Muscle layer of colon (tissue), 2 donors: ENCODE measurements around the gene POU5F2.

Experiments
- H3K27ac ChIP-seq: one replicate; pipeline ENCODE4 v1.7.0; 2013; ENCODE audit warnings: low read depth, mild to moderate bottlenecking, low read length, moderate library complexity
- H3K27me3 ChIP-seq, 2 donors: one replicate each; pipeline ENCODE4 v1.7.0; 2013; ENCODE audit warnings: low read length in 2 of 2, mild to moderate bottlenecking in 2 of 2; ENCODE audit not compliant: insufficient read depth in 2 of 2, control insufficient read depth in 1 of 2
- H3K36me3 ChIP-seq: one replicate; pipeline ENCODE4 v1.7.0; 2013; ENCODE audit warnings: mild to moderate bottlenecking, low read length; ENCODE audit not compliant: insufficient read depth
- H3K4me1 ChIP-seq: one replicate; pipeline ENCODE4 v1.7.0; 2013; ENCODE audit warnings: mild to moderate bottlenecking, low read length; ENCODE audit not compliant: insufficient read depth
- H3K4me3 ChIP-seq, 2 donors: one replicate each; pipeline ENCODE4 v1.7.0; 2013; ENCODE audit warnings: low read length in 2 of 2, low read depth in 1 of 2, mild to moderate bottlenecking in 1 of 2, moderate library complexity in 1 of 2
- H3K9ac ChIP-seq: one replicate; pipeline ENCODE4 v1.7.0; 2013; ENCODE audit warnings: low read length
- H3K9me3 ChIP-seq: one replicate; pipeline ENCODE4 v1.7.0; 2013; ENCODE audit warnings: mild to moderate bottlenecking, low read length
- donor health status: abdominal sarcoma.
- donor health status: Adenocarcinoma of cecum.

The POU5F2 gene

DNA sequence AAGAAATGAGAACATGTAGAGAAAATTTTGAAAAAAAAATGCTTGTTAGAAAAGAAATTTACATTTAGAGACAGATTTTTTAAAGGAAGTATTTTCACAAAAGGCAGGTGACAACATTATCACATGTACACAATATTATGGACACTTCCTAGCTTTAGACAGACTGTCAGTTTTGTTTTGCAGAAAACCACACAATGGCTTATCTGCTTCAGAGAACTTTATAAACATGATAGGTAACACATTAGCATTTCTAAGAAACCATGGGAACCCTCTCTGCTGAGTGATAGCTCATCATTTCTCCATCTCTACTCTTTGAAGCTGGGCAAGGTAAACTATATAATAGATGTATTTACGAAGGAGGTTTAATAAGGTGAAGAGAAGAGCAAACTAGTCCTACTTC is 25.6 kb downstream of the POU5F2 start:
- Histone ChIP-seq H3K27me3 (no peaks in the 10 kb centered on the region), H3K4me3 (no peak overlapping the region), H3K9me3 (no peaks in the 10 kb centered on the region), H3K9ac (no peak overlapping the region), H3K4me1 (no peaks in the 10 kb centered on the region), H3K36me3 (no peaks in the 10 kb centered on the region), H3K27ac (no peak overlapping the region)

DNA sequence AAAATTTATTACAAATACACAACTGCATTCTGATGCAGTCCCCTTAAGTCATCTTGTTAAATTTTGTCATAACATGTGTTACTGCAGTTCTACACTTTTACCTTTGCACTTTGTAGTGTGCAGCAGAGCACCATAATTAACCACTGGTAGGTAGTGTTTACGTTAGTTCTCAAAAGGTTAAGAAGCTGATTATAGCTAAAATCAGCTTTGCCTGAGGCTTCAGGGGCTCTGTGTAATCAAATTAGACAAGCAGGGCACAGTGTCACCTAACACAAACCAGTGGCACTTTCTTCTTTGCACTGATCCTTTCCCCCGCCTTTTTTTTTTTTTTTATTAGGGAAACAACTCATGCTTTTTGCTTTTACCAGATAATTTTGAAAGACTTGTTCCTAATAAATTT is 26.1 kb downstream of the POU5F2 start:
- H3K9ac ChIP-seq, result no peak overlapping the region
- H3K36me3 ChIP-seq, result no peaks in the 10 kb centered on the region
- no peak overlapping the region for H3K27ac ChIP-seq
- no peak overlapping the region for H3K4me3 ChIP-seq
- no peaks in the 10 kb centered on the region for H3K27me3 ChIP-seq
- H3K4me1 ChIP-seq, result no peaks in the 10 kb centered on the region
- H3K9me3 ChIP-seq, result no peaks in the 10 kb centered on the region

DNA sequence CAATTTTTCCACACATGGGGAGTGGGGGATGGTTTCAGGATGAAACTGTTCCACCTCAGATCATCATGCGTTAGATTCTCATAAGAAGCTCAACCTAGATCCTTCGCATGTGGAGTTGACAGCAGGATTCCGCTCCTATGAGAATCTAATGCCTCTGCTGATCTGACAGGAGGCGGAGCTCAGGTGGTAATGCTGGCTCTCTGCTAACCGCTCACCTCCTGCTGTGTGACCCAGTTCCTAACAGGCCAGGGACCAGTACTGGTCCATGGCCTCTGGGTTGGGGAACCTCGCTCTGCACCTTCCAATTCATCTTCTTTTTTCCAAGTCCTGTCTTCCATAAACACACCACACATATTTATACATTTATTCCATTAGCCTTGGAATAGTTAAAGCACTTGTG is 33.0 kb downstream of the POU5F2 start:
- Histone ChIP-seq H3K9ac (no peak overlapping the region), H3K4me3 (no peak overlapping the region), H3K36me3 (no peaks in the 10 kb centered on the region), H3K27me3 (no peaks in the 10 kb centered on the region), H3K27ac (no peak overlapping the region), H3K4me1 (no peaks in the 10 kb centered on the region), H3K9me3 (no peaks in the 10 kb centered on the region)

DNA sequence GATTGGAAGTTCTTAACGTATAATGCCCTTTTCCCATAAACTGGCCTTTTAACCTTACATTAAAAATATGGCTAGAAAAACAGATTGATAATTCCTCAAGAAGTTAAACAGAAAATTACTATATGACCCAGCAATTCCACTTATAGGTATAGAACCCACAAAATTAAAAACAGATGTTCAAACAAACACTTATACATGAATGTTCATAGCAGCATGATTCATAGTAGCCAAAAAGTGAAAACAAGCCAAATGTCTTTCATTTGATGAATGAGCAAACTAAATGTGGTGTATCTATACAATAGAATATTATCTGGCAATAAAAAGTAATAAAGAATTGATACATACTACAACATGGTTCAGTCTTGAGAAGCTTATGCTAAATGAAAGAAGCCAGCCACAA is 35.5 kb downstream of the POU5F2 start:
- Histone ChIP-seq H3K9ac (no peak overlapping the region), H3K4me1 (no peaks in the 10 kb centered on the region), H3K27me3 (no peaks in the 10 kb centered on the region), H3K9me3 (no peaks in the 10 kb centered on the region), H3K4me3 (no peak overlapping the region), H3K27ac (no peak overlapping the region), H3K36me3 (no peaks in the 10 kb centered on the region)

DNA sequence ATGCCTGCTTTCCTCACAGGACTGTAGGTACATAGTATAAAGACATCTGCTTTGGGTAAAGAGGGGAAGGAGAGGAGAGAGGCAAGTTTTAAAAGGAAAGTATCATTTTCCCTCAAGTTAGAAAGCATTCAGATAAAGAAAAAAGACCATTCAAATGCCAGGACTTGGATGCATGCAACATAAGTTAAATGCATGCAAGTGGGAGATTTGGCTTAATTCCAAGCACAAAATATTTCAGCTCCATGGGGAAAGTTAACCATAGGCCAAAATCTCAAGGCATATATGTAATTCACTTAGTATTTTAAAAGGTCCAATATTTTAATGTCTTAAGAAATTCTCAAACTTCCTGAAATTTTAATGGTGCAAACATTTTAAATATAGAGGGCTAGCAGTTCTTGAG is 36.4 kb downstream of the POU5F2 start:
- no peaks in the 10 kb centered on the region for H3K27me3 ChIP-seq
- H3K4me3 ChIP-seq, result no peak overlapping the region
- no peaks in the 10 kb centered on the region for H3K4me1 ChIP-seq
- H3K27ac ChIP-seq, result no peak overlapping the region
- no peak overlapping the region for H3K9ac ChIP-seq
- no peaks in the 10 kb centered on the region for H3K36me3 ChIP-seq
- H3K9me3 ChIP-seq, result no peaks in the 10 kb centered on the region

DNA sequence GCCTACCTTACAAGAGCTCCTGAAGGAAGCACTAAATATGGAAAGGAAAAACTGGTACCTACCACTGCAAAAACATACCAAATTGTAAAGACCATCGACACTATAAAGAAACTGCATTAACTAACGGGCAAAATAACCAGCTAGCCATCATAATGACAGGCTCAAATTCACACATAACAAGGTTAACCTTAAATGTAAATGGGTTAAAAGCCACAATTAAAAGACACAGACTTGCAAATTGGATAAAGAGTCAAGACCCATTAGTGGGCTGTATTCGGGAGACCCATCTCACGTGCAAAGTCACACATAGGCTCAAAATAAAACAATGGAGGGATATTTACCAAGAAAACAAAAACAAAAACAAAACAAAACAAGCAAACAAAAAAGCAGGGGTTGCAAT is 49.4 kb downstream of the POU5F2 start:
- H3K4me1 ChIP-seq, result no peaks in the 10 kb centered on the region
- H3K36me3 ChIP-seq, result no peaks in the 10 kb centered on the region
- no peak overlapping the region for H3K27ac ChIP-seq
- H3K27me3 ChIP-seq, result no peaks in the 10 kb centered on the region
- H3K9me3 ChIP-seq, result no peaks in the 10 kb centered on the region
- no peak overlapping the region for H3K4me3 ChIP-seq
- no peak overlapping the region for H3K9ac ChIP-seq
